A673 (cell line): ENCODE results near the gene TXNRD3. TPM values are rescaled to one million over a fixed set of nuclear protein-coding genes. Genes with fewer than 3 reads are reported as not detected.

Experiments used
- BruUV-seq: library from RNA; stranded (reverse); fragments of 400-500 nt; replicated peaks from 2 replicates; lab custom pipeline; 2021; lab: Mats Ljungman, UMichigan
- CTCF ChIA-PET: fragments of 300-600 bp; sonication (Branson Sonifier 250); formaldehyde crosslinking; loops from one replicate; lab custom pipeline; 2022; ENCODE audit warnings: antibody characterized with exemption; lab: Charles Lee
- POLR2A ChIA-PET: fragments of 300-600 bp; sonication (Branson Sonifier 250); formaldehyde crosslinking; loops from one replicate; lab custom pipeline; 2022; ENCODE audit warnings: antibody characterized with exemption; ENCODE audit not compliant: low non-redundant PET; lab: Charles Lee
- DNase-seq: peaks from one replicate; pipeline ENCODE4 v3.0.0-alpha.2; 2015; ENCODE audit warnings: low spot score
- H3K27ac ChIP-seq: fragments of 200-600 bp; sonication (generic); 2 replicates; pipeline ENCODE4 v1.5.1; 2016; ENCODE audit warnings: mixed run types, low read depth, mild to moderate bottlenecking, mixed read lengths, antibody characterized with exemption, low read length; ENCODE audit not compliant: poor library complexity, severe bottlenecking
- H3K27me3 ChIP-seq: fragments of 200-600 bp; sonication (generic); replicated peaks from 2 replicates; pipeline ENCODE4 v1.6.1; 2017; ENCODE audit warnings: mixed run types, low read depth, mild to moderate bottlenecking, mixed read lengths, antibody characterized with exemption, low read length; ENCODE audit not compliant: insufficient read depth, poor library complexity
- H3K36me3 ChIP-seq: fragments of 200-600 bp; sonication (generic); 2 replicates; pipeline ENCODE4 v1.6.1; 2016; ENCODE audit warnings: mixed run types, mild to moderate bottlenecking, mixed read lengths, antibody characterized with exemption, low read length; ENCODE audit not compliant: insufficient read depth, poor library complexity, severe bottlenecking
- H3K4me1 ChIP-seq: fragments of 200-600 bp; sonication (generic); 2 replicates; pipeline ENCODE4 v1.6.1; 2017; ENCODE audit warnings: mixed run types, mild to moderate bottlenecking, mixed read lengths, antibody characterized with exemption, low read length; ENCODE audit not compliant: insufficient read depth, poor library complexity, severe bottlenecking
- H3K4me3 ChIP-seq: fragments of 200-600 bp; sonication (generic); 2 replicates; pipeline ENCODE4 v1.5.1; 2016; ENCODE audit warnings: low read depth, mixed run types, mild to moderate bottlenecking, mixed read lengths, low read length; ENCODE audit not compliant: poor library complexity, severe bottlenecking
- H3K9me3 ChIP-seq: fragments of 200-600 bp; sonication (generic); 2 replicates; pipeline ENCODE4 v1.6.1; 2016; ENCODE audit warnings: mixed run types, low read depth, mild to moderate bottlenecking, mixed read lengths, antibody characterized with exemption, low read length; ENCODE audit not compliant: poor library complexity, severe bottlenecking
- CTCF ChIP-seq: fragments of 300-800, 200-600 bp; sonication (generic); conservative IDR thresholded peaks from 2 replicates; pipeline ENCODE4 v1.5.1; 2017; ENCODE audit warnings: low read depth, mild to moderate bottlenecking, antibody characterized with exemption, low read length, moderate library complexity, mixed read lengths
- EZH2 ChIP-seq: fragments of 200-600 bp; sonication (generic); IDR thresholded peaks from 2 replicates; pipeline ENCODE4 v1.6.1; 2017; ENCODE audit warnings: borderline replicate concordance, low read depth, mild to moderate bottlenecking, mixed read lengths, antibody characterized with exemption, low read length; ENCODE audit not compliant: poor library complexity, severe bottlenecking
- intact Hi-C: fragments of 100-400 bp; cut with micrococcal nuclease; formaldehyde crosslinking; loops from one replicate; pipeline ENCODE4 v1.10.0; 2022; ENCODE audit not compliant: unreplicated experiment
- total RNA-seq: library from RNA; stranded (reverse); gene quantifications from 2 replicates; pipeline ENCODE4 v1.2.3, GENCODE V29; 2021

TXNRD3 gene
- total RNA-seq, 1 experiment from 2014 or later = 4.1 TPM

GRCh38 chr3:126665221-126665936 is 10.5 kb upstream of the TXNRD3 start:
- POLR2A ChIA-PET = no interaction called here
- Histone ChIP-seq H3K27me3 (peaks cover 30% of the 10 kb centered on the region), H3K9me3 (peaks cover 11% of the 10 kb centered on the region), H3K4me3 (no peak overlapping the region), H3K27ac (no peak overlapping the region), H3K4me1 (no peaks in the 10 kb centered on the region), H3K36me3 (no peaks in the 10 kb centered on the region)
- CTCF ChIA-PET = no interaction called here
- no peak for TF ChIP-seq CTCF
- no peak for TF ChIP-seq EZH2
- BruUV-seq = no TSS peak
- no peak for DNase-seq
- intact Hi-C loops = no loop called here

GRCh38 chr3:126664591-126665214 is 9.8 kb upstream of the TXNRD3 start:
- intact Hi-C loops = no loop called here
- no TSS peak for BruUV-seq

GRCh38 chr3:126663750-126664149 is 8.8 kb upstream of the TXNRD3 start:
- peaks cover 11% of the 10 kb centered on the region for H3K9me3 ChIP-seq
- no peaks in the 10 kb centered on the region for H3K36me3 ChIP-seq
- intact Hi-C loops = no loop called here
- no peaks in the 10 kb centered on the region for H3K4me1 ChIP-seq
- TF ChIP-seq CTCF (no peak), EZH2 (no peak)
- no peak overlapping the region for H3K27ac ChIP-seq
- ChIA-PET CTCF (no interaction called here), POLR2A (no interaction called here)
- H3K4me3 ChIP-seq = no peak overlapping the region
- no peak for DNase-seq
- no TSS peak for BruUV-seq
- peaks cover 35% of the 10 kb centered on the region for H3K27me3 ChIP-seq

More at GRCh38 chr3:126664591-126665214, 9.8 kb upstream of the TXNRD3 start:
- no peak for DNase-seq
- Histone ChIP-seq H3K4me1 (no peaks in the 10 kb centered on the region), H3K9me3 (peaks cover 11% of the 10 kb centered on the region), H3K36me3 (no peaks in the 10 kb centered on the region), H3K27me3 (peaks cover 35% of the 10 kb centered on the region), H3K4me3 (no peak overlapping the region), H3K27ac (no peak overlapping the region)
- CTCF ChIA-PET = no interaction called here
- TF ChIP-seq EZH2 = no peak
- TF ChIP-seq CTCF = 0 out of 2 replicates have a peak, but pooled peaks have one; percentile 13
- POLR2A ChIA-PET = no interaction called here
